Spleen (tissue), 11 donors: ENCODE data around the gene WDR18. TPM values are rescaled to one million over a fixed set of nuclear protein-coding genes. Genes with fewer than 3 reads are reported as not detected.

Experiments
- DNase-seq: peaks from one replicate; pipeline ENCODE4 v3.0.0-alpha.2; 2020
- H3K27ac ChIP-seq, 8 donors: fragments of 200-600 bp; sonication (generic) in 7 of 8; 1 replicate in 4 of 8; 2 replicates in 4 of 8; pipeline versions ENCODE4 v1.5.0 to v1.8.0; 2016 to 2021; ENCODE audit warnings: inconsistent platforms in 4 of 8, mild to moderate bottlenecking in 4 of 8, moderate library complexity in 1 of 8
- H3K27me3 ChIP-seq, 7 donors: fragments of 200-600 bp; sonication (generic) in 6 of 7; replicated peaks in 1 of 7; 1 replicate in 4 of 7; 2 replicates in 3 of 7; pipeline versions ENCODE4 v1.5.0 to v1.8.0; 2016 to 2021; ENCODE audit warnings: inconsistent platforms in 3 of 7, mild to moderate bottlenecking in 1 of 7
- H3K36me3 ChIP-seq, 6 donors: fragments of 200-600 bp; sonication (generic) in 5 of 6; 1 replicate in 4 of 6; 2 replicates in 2 of 6; pipeline versions ENCODE4 v1.5.0 to v1.8.0; 2016 to 2021; ENCODE audit warnings: inconsistent platforms in 2 of 6
- H3K4me1 ChIP-seq, 6 donors: fragments of 200-600 bp; sonication (generic) in 5 of 6; 1 replicate in 3 of 6; 2 replicates in 3 of 6; pipeline versions ENCODE4 v1.5.0 to v1.8.0; 2016 to 2021; ENCODE audit warnings: inconsistent platforms in 3 of 6
- H3K4me3 ChIP-seq, 8 donors: fragments of 200-600 bp; sonication (generic) in 7 of 8; 1 replicate in 4 of 8; 2 replicates in 4 of 8; pipeline versions ENCODE4 v1.5.0 to v1.8.0; 2016 to 2021; ENCODE audit warnings: inconsistent platforms in 4 of 8, mild to moderate bottlenecking in 4 of 8, moderate library complexity in 2 of 8
- H3K9me3 ChIP-seq, 8 donors: fragments of 200-600 bp; sonication (generic) in 7 of 8; 1 replicate in 4 of 8; 2 replicates in 4 of 8; pipeline versions ENCODE4 v1.5.0 to v1.8.0; 2016 to 2021; ENCODE audit warnings: inconsistent platforms in 4 of 8
- CTCF ChIP-seq, 11 experiments: fragments of 200-600 bp in 7 of 11; fragments of 450-650 bp in 4 of 11; sonication (generic) in 4 of 11; IDR thresholded peaks in 8 of 11; conservative IDR thresholded peaks in 3 of 11; 1 replicate in 7 of 11; 2 replicates in 4 of 11; pipeline versions ENCODE4 v1.4.0 to v1.8.0; 2016 to 2021; ENCODE audit warnings: antibody characterized with exemption in 11 of 11, inconsistent platforms in 4 of 11, mild to moderate bottlenecking in 1 of 11
- POLR2A ChIP-seq, 3 donors: fragments of 450-650 bp; IDR thresholded peaks; one replicate each; pipeline ENCODE4 v1.5.1; 2017; ENCODE audit warnings: antibody characterized with exemption in 3 of 3, mild to moderate bottlenecking in 1 of 3
- POLR2AphosphoS5 ChIP-seq, 3 donors: sonication (generic); formaldehyde crosslinking; IDR thresholded peaks; one replicate each; pipeline ENCODE4 v1.5.1; 2017; ENCODE audit warnings: antibody characterized with exemption in 3 of 3
- WGBS, 5 donors: extraction: QIAGEN DNeasy Blood & Tissue Kit in 3 of 5; methylation state at CpG; one replicate each; pipeline versions ENCODE4 v1.1.5 to v1.1.7; 2013 to 2018; 5-methylcytosine and 5-hydroxymethylcytosine counted together
- intact Hi-C: fragments of 100-400 bp; cut with DNase I; formaldehyde crosslinking; loops from one replicate; pipeline ENCODE4 v1.15.0; 2023; ENCODE audit warnings: low total_unique reads
- polyA plus RNA-seq, 3 donors: library from polyadenylated mRNA; stranded (reverse); fragments of 200-250 nt; gene quantifications; one replicate each; pipeline ENCODE4 v1.2.1, GENCODE V29; 2013
- total RNA-seq, 7 donors: library from RNA; depleted of rRNA in 3 of 7; stranded (reverse); fragments of >200 nt in 3 of 7; fragmentation: NEBNext Ultra II Directional in 4 of 7; extraction: Animal tissue kit (Norgen Biotek cat#: 25700) in 4 of 7; gene quantifications; one replicate each; pipeline versions ENCODE4 v1.1.0 to v1.2.1, GENCODE V29; 2016 to 2021
- donor health status: healthy with polysubstance abuse.
- donor health status: DM: no; HTN: no; CAD: no; lungs with moderate emphysema.
- donor health status: DM: no; HTN: no; CAD: no.
- donor health status: Bipolar disorder and iron deficiency.
- donor health status: healthy.
- donor health status: DM: no; HTN: no; CAD: no.
- donor health status: DM: yes; HTN: yes; CAD: no.

The WDR18 gene
- total and polyA plus RNA-seq, 10 donors, result 17.8 to 96.0 (median 37.5) TPM

- peak; percentile 83 for DNase-seq
- peaks cover 0 to 67% (median 32%) of the 10 kb centered on the region in 6 donors for H3K36me3 ChIP-seq
- intact Hi-C loops, result no loop called here
- H3K27ac ChIP-seq, result peak overlapping the region; percentile 53 to 94 (median 86)
- no peaks in the 10 kb centered on the region for H3K27me3 ChIP-seq
- no peaks in the 10 kb centered on the region for H3K9me3 ChIP-seq
- 64 to 73% (median 66%) methylated on average over 22 of the region's 22 CpGs for WGBS, 5 donors
- TF ChIP-seq POLR2A (IDR thresholded peaks at IDR 0.05) (no peak), CTCF (IDR thresholded peaks at IDR 0.05 in 8 of 11, conservative IDR thresholded peaks at IDR 0.05 in 3 of 11) (no peak), POLR2AphosphoS5 (IDR thresholded peaks at IDR 0.05) (peak in 1 of 3 donors; percentile 0)
- peak overlapping the region in 5 of 8 donors; percentile 56 to 92 (median 73) for H3K4me3 ChIP-seq
- peaks cover 38 to 86% (median 61%) of the 10 kb centered on the region in 6 donors for H3K4me1 ChIP-seq
These were observed 55.0 kb downstream of the WDR18 start for GRCh38 chr19:1038978-1039645.

- H3K27ac ChIP-seq, result peak within 1 kb of the TSS; percentile 53 to 94 (median 86)
- 2 to 7% (median 3%) methylated on average over 32 to 56 of the region's 56 CpGs for WGBS, 5 donors
- H3K36me3 ChIP-seq, result peaks cover 0 to 74% (median 36%) of the 10 kb centered on the region in 6 donors
- intact Hi-C loops, result no loop called here
- no peaks in the 10 kb centered on the region for H3K27me3 ChIP-seq
- peak within 1 kb of the TSS; percentile 56 to 92 (median 70) for H3K4me3 ChIP-seq
- TF ChIP-seq CTCF (IDR thresholded peaks at IDR 0.05 in 8 of 11, conservative IDR thresholded peaks at IDR 0.05 in 3 of 11), result peak in 3 of 11 experiments; percentile 22 to 48 (median 46)
- TF ChIP-seq POLR2A (IDR thresholded peaks at IDR 0.05), result peak in 2 of 3 donors; percentile 33 to 72
- peak; percentile 96 to 99 (median 97) for TF ChIP-seq POLR2AphosphoS5 (IDR thresholded peaks at IDR 0.05)
- H3K4me1 ChIP-seq, result peaks cover 38 to 86% (median 61%) of the 10 kb centered on the region in 6 donors
- no peaks in the 10 kb centered on the region for H3K9me3 ChIP-seq
- DNase-seq, result peak; percentile 100
These were observed 55.7 kb downstream of the WDR18 start, which contains the start of gene ABCA7 for GRCh38 chr19:1039646-1040475. Gene ABCA7 (plus strand): TSS chr19:1040107. CDS start chr19:1041362, 1,255 bp downstream.

GRCh38 chr19:1040476-1041271 is 56.5 kb downstream of the WDR18 start:
- Histone ChIP-seq H3K4me3 (peak overlapping the region; percentile 56 to 92 (median 70)), H3K27ac (peak overlapping the region in 7 of 8 donors; percentile 84 to 94 (median 87)), H3K36me3 (peaks cover 0 to 72% (median 33%) of the 10 kb centered on the region in 6 donors), H3K27me3 (no peaks in the 10 kb centered on the region), H3K4me1 (peaks cover 38 to 78% (median 61%) of the 10 kb centered on the region in 6 donors), H3K9me3 (no peaks in the 10 kb centered on the region)
- DNase-seq, result peak; percentile 96
- 1 to 3% (median 2%) methylated on average over 17 to 27 of the region's 27 CpGs for WGBS, 5 donors
- TF ChIP-seq POLR2AphosphoS5 (IDR thresholded peaks at IDR 0.05) (peak in 2 of 3 donors; percentile 29 to 53), POLR2A (IDR thresholded peaks at IDR 0.05) (no peak)
- intact Hi-C loops, result no loop called here

GRCh38 chr19:1041272-1041834 is 57.2 kb downstream of the WDR18 start:
- peak overlapping the region in 6 of 8 donors; percentile 84 to 94 (median 88) for H3K27ac ChIP-seq
- H3K9me3 ChIP-seq, result no peaks in the 10 kb centered on the region
- H3K36me3 ChIP-seq, result peaks cover 0 to 71% (median 28%) of the 10 kb centered on the region in 6 donors
- no peaks in the 10 kb centered on the region for H3K27me3 ChIP-seq
- DNase-seq, result peak; percentile 85
- H3K4me3 ChIP-seq, result peak overlapping the region in 7 of 8 donors; percentile 56 to 92 (median 71)
- WGBS, 5 donors, result 45 to 50% (median 46%) methylated on average over 25 to 26 of the region's 26 CpGs
- intact Hi-C loops, result no loop called here
- H3K4me1 ChIP-seq, result peaks cover 38 to 75% (median 58%) of the 10 kb centered on the region in 6 donors
- TF ChIP-seq CTCF (IDR thresholded peaks at IDR 0.05 in 8 of 11, conservative IDR thresholded peaks at IDR 0.05 in 3 of 11), result no peak
- no peak for TF ChIP-seq POLR2AphosphoS5 (IDR thresholded peaks at IDR 0.05)
- TF ChIP-seq POLR2A (IDR thresholded peaks at IDR 0.05), result no peak
